HUES64 (cell line): Measurements from ENCODE around the gene RAB39A. TPM values are rescaled to one million over a fixed set of nuclear protein-coding genes. Genes with fewer than 3 reads are reported as not detected.
"Not testable (repeated sequence)": the region's sequence is repeated elsewhere in the genome, so short reads cannot be mapped to it uniquely, and the experiment has no call there.

Experiments
- H3K27ac ChIP-seq: 2 replicates; pipeline ENCODE4 v1.7.0; 2013; ENCODE audit warnings: low read depth, low read length, inconsistent platforms
- H3K27me3 ChIP-seq: 2 replicates; pipeline ENCODE4 v1.6.1; 2013; ENCODE audit warnings: mild to moderate bottlenecking, low read length; ENCODE audit not compliant: insufficient read depth
- H3K36me3 ChIP-seq: 2 replicates; pipeline ENCODE4 v1.6.1; 2013; ENCODE audit warnings: mild to moderate bottlenecking, low read length; ENCODE audit not compliant: insufficient read depth
- H3K4me1 ChIP-seq: 2 replicates; pipeline ENCODE4 v1.6.1; 2013; ENCODE audit warnings: mild to moderate bottlenecking, low read length, moderate library complexity; ENCODE audit not compliant: insufficient read depth
- H3K4me3 ChIP-seq: 2 replicates; pipeline ENCODE4 v1.5.1; 2013; ENCODE audit warnings: mild to moderate bottlenecking, low read length, moderate library complexity
- H3K9ac ChIP-seq: 2 replicates; pipeline ENCODE4 v1.6.1; 2013; ENCODE audit warnings: mild to moderate bottlenecking, low read depth, low read length
- H3K9me3 ChIP-seq: 2 replicates; pipeline ENCODE4 v1.6.1; 2013; ENCODE audit warnings: low read depth, low read length; ENCODE audit not compliant: insufficient read depth
- WGBS: fragments of 150-250, 120-280 bp; methylation state at CpG from one replicate; pipeline ENCODE4 v1.1.7; 2013; ENCODE audit warnings: missing lambda C conversion rate; 5-methylcytosine and 5-hydroxymethylcytosine counted together
- polyA plus RNA-seq, 2 experiments: library from polyadenylated mRNA; stranded (reverse); fragments of 50-300 nt; gene quantifications; one replicate each; pipeline ENCODE4 v1.2.3, GENCODE V29; 2013

The RAB39A gene
- polyA plus RNA-seq (2013, experiment 1 of 2) = 9.8 TPM
- polyA plus RNA-seq (2013, experiment 2 of 2) = 6.9 TPM

DNA sequence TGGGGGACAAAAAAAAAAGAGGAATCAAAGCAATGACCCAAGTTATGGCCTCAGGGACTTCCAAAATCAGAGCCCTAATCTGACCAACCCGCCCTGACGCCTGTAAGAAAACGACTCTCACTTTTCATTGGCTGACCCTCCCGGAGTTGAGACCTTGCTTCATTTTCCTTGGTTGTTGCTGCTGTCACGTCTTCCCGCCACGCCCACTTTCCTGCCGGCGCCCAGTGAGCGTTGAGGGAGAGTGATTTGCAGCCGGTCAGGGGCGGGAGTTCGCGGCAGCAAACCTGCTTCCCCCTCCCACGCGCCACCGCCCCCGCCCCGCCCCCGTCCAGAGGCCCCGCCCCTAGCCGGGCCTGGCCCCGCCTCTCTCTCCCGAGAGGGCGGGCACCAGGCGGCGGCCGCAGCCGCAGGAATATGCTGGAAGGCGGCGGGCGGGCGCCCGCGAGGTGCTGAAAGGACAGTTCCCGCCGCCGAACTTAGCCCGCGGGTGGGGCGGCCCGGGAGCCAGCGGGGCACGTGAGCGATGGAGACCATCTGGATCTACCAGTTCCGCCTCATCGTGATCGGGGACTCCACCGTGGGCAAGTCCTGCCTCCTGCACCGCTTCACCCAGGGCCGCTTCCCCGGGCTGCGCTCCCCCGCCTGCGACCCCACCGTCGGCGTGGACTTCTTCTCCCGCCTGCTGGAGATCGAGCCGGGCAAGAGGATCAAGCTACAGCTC lies at the start of gene RAB39A:
TSS of gene RAB39A (plus strand) at position 403 of the 721 bp plus-strand sequence. CDS start at position 524, 121 bp downstream.
- 0 out of 2 replicates have a peak, but pooled peaks cover 3% of the 10 kb centered on the region for H3K4me1 ChIP-seq
- peak within 1 kb of the TSS; percentile 80 for H3K4me3 ChIP-seq
- H3K27me3 ChIP-seq = no peaks in the 10 kb centered on the region
- H3K9ac ChIP-seq = peak within 1 kb of the TSS; percentile 84
- no peaks in the 10 kb centered on the region for H3K9me3 ChIP-seq
- peak within 1 kb of the TSS; percentile 45 for H3K27ac ChIP-seq
- WGBS = under 1% methylated on average over 57 of the region's 61 CpGs
- H3K36me3 ChIP-seq = peaks cover 7% of the 10 kb centered on the region; the same call in 1 of the 2 replicates

GRCh38 chr11:107881471-107881870 lies 46.8 kb upstream of the RAB39A start:
- not testable (repeated sequence) for H3K4me3 ChIP-seq, H3K27me3 ChIP-seq, H3K9me3 ChIP-seq, H3K9ac ChIP-seq, H3K36me3 ChIP-seq, H3K27ac ChIP-seq, H3K4me1 ChIP-seq
- 90% methylated on average over 9 of the region's 9 CpGs for WGBS

GRCh38 chr11:107882095-107882820 lies 46.0 kb upstream of the RAB39A start:
- peaks cover 3% of the 10 kb centered on the region; the same call in 1 of the 2 replicates for H3K4me1 ChIP-seq
- no peak overlapping the region for H3K4me3 ChIP-seq
- no peaks in the 10 kb centered on the region for H3K27me3 ChIP-seq
- H3K9me3 ChIP-seq = no peaks in the 10 kb centered on the region
- H3K9ac ChIP-seq = no peak overlapping the region
- H3K27ac ChIP-seq = no peak overlapping the region
- H3K36me3 ChIP-seq = no peaks in the 10 kb centered on the region
- WGBS = 94% methylated on average over 3 of the region's 3 CpGs

- H3K36me3 ChIP-seq = no peaks in the 10 kb centered on the region
- no peak overlapping the region for H3K27ac ChIP-seq
- WGBS = no CpG with 5 or more reads among the region's 1 CpG
- H3K4me3 ChIP-seq = no peak overlapping the region
- H3K27me3 ChIP-seq = no peaks in the 10 kb centered on the region
- H3K4me1 ChIP-seq = no peaks in the 10 kb centered on the region
- no peak overlapping the region for H3K9ac ChIP-seq
- H3K9me3 ChIP-seq = no peaks in the 10 kb centered on the region
Measured at GRCh38 chr11:107898270-107898669, 30.0 kb upstream of the RAB39A start.

GRCh38 chr11:107908211-107908610 lies 20.0 kb upstream of the RAB39A start:
- Histone ChIP-seq H3K4me1 (no peaks in the 10 kb centered on the region), H3K36me3 (no peaks in the 10 kb centered on the region), H3K4me3 (no peak overlapping the region), H3K27me3 (no peaks in the 10 kb centered on the region), H3K27ac (no peak overlapping the region), H3K9ac (no peak overlapping the region), H3K9me3 (no peaks in the 10 kb centered on the region)
- 96% methylated on average over 23 of the region's 23 CpGs for WGBS

DNA sequence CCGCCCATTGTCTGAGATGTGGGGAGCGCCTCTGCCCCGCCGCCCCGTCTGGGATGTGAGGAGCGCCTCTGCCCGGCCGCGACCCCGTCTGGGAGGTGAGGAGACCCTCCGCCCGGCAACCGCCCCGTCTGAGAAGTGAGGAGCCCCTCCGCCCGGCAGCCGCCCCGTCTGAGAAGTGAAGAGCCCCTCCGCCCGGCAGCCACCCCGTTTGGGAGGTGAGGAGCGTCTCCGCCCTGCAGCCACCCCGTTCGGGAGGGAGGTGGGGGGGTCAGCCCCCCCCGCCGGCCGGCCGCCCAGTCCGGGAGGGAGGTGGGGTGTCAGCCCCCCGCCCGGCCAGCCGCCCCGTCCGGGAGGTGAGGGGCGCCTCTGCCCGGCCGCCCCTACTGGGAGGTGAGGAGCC lies 15.8 kb upstream of the RAB39A start:
- H3K36me3 ChIP-seq, H3K4me1 ChIP-seq, H3K9ac ChIP-seq, H3K27me3 ChIP-seq, H3K9me3 ChIP-seq, H3K27ac ChIP-seq, H3K4me3 ChIP-seq: not testable (repeated sequence)
- WGBS = 95% methylated on average over 38 of the region's 38 CpGs

DNA sequence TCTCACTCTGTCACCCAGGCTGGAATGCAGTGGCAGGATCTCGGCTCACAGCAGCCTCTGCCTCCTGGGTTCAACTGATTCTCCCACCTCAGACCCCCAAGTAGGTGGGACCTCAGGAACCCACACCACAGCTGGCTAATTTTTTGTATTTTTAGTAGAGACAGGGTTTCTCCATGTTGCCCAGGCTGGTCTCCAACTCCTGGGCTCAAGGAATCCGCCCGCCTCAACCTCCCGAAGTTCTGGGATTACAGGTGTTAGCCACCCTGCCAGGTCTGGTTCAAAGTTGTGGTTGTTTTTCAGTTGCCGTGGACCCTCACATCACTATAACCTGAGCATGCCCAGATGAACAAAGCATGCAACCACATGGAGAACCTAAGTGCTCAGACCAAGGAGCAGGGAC lies 13.0 kb upstream of the RAB39A start:
- Histone ChIP-seq H3K9me3 (no peaks in the 10 kb centered on the region), H3K27me3 (no peaks in the 10 kb centered on the region), H3K9ac (no peak overlapping the region), H3K27ac (no peak overlapping the region), H3K4me3 (no peak overlapping the region), H3K4me1 (no peaks in the 10 kb centered on the region), H3K36me3 (no peaks in the 10 kb centered on the region)
- 94% methylated on average over 5 of the region's 5 CpGs for WGBS

GRCh38 chr11:107916671-107917241 lies 11.5 kb upstream of the RAB39A start:
- 58% methylated on average over 13 of the region's 13 CpGs for WGBS
- H3K9me3 ChIP-seq = no peaks in the 10 kb centered on the region
- H3K4me3 ChIP-seq = no peak overlapping the region
- H3K4me1 ChIP-seq = no peaks in the 10 kb centered on the region
- H3K27me3 ChIP-seq = no peaks in the 10 kb centered on the region
- H3K9ac ChIP-seq = no peak overlapping the region
- no peaks in the 10 kb centered on the region for H3K36me3 ChIP-seq
- H3K27ac ChIP-seq = no peak overlapping the region

DNA sequence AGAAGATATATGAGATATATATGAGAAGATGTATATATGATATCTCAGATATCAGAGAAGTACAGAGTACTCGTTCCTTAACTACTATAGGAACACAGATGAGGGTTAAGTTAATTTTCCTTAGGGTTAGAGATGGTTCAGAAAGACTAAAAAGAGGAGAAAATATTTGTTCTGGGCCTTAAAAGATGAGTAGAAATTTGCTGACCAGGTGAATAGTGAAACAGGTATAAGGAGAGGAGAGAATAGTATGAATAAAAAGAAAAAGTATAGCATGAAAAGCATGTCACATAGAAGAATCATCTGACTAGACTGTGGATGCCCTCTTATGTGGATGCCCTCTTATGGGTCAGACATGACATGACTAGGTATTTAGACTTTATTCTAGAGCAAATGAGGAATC lies 6.3 kb upstream of the RAB39A start:
- Histone ChIP-seq H3K9me3 (no peaks in the 10 kb centered on the region), H3K4me3 (no peak overlapping the region), H3K27me3 (no peaks in the 10 kb centered on the region), H3K4me1 (no peaks in the 10 kb centered on the region), H3K36me3 (no peaks in the 10 kb centered on the region), H3K9ac (no peak overlapping the region), H3K27ac (no peak overlapping the region)
- WGBS = 100% methylated on average over 1 of the region's 1 CpG

- H3K36me3 ChIP-seq, H3K4me1 ChIP-seq, H3K9me3 ChIP-seq, H3K4me3 ChIP-seq, H3K9ac ChIP-seq, H3K27me3 ChIP-seq, H3K27ac ChIP-seq: not testable (repeated sequence)
- WGBS = 76% methylated on average over 1 of the region's 1 CpG
Measured at GRCh38 chr11:107923519-107923918, 4.7 kb upstream of the RAB39A start.

DNA sequence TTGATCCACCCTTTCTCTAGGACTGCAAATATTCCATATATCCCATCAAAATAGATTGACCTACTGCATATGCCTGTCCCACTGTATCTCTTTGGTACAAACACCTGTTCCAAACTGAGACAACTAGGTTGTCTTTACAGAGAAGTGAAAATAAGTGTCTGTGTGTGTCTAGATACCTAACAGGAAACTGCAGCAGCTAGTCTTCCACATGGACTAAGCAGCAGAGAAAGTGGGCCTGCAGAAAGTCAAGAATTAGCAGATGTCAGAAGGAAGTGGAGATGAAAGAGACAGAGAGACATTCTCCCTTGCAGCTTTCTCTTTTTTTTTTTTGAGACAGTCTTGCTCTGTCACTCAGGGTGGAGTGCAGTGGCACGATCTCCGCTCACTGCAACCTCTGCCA lies 3.9 kb upstream of the RAB39A start:
- H3K36me3 ChIP-seq = no peaks in the 10 kb centered on the region
- no peak overlapping the region for H3K27ac ChIP-seq
- no peaks in the 10 kb centered on the region for H3K4me1 ChIP-seq
- no peak overlapping the region for H3K9ac ChIP-seq
- no peaks in the 10 kb centered on the region for H3K27me3 ChIP-seq
- 97% methylated on average over 2 of the region's 2 CpGs for WGBS
- H3K4me3 ChIP-seq = no peak overlapping the region
- H3K9me3 ChIP-seq = no peaks in the 10 kb centered on the region
